HG03139 (cell line): Measurements from ENCODE around the gene TAAR9.

ENCODE experiments used
- ATAC-seq: cut with Tn5 transposase; IDR thresholded peaks from one replicate; pipeline ENCODE4 v1.9.1; 2021; ENCODE audit not compliant: unreplicated experiment

TAAR9 gene

GRCh38 chr6:132587424-132587823, 49.3 kb downstream of the TAAR9 start:
- ATAC-seq, result no peak
